HG03378 (cell line): ENCODE results near the gene SOX12.

Experiments used
- ATAC-seq: cut with Tn5 transposase; IDR thresholded peaks from one replicate; pipeline ENCODE4 v1.9.1; 2021; ENCODE audit warnings: mild to moderate bottlenecking, moderate library complexity; ENCODE audit not compliant: unreplicated experiment

The SOX12 gene

GRCh38 chr20:325045-325888, at the start of gene SOX12:
Gene SOX12, plus strand, starts transcription at chr20:325552. Its CDS starts 373 bp downstream, at chr20:325925.
- ATAC-seq = peak; percentile 65

GRCh38 chr20:275791-276190, 49.6 kb upstream of the SOX12 start:
- ATAC-seq = no peak

GRCh38 chr20:276620-277495, 48.5 kb upstream of the SOX12 start:
- no peak for ATAC-seq

GRCh38 chr20:277496-277781, 47.9 kb upstream of the SOX12 start:
- no peak for ATAC-seq

- ATAC-seq = no peak
Observed at GRCh38 chr20:278181-278580, 47.2 kb upstream of the SOX12 start.

- ATAC-seq = no peak
Observed at GRCh38 chr20:278607-279571, 46.5 kb upstream of the SOX12 start.

- ATAC-seq = no peak
Observed at GRCh38 chr20:284172-284571, 41.2 kb upstream of the SOX12 start.

- no peak for ATAC-seq
Observed at GRCh38 chr20:286508-286907, 38.8 kb upstream of the SOX12 start.

GRCh38 chr20:288956-289692, 36.2 kb upstream of the SOX12 start:
- ATAC-seq = no peak

GRCh38 chr20:289693-290083, 35.7 kb upstream of the SOX12 start:
- no peak for ATAC-seq

GRCh38 chr20:290084-290831, 35.1 kb upstream of the SOX12 start, which contains the start of gene C20orf96:
Gene C20orf96, minus strand, starts transcription at chr20:290750. Its CDS starts 140 bp downstream, at chr20:290610.
- ATAC-seq = peak; percentile 54

GRCh38 chr20:294602-295001, 30.8 kb upstream of the SOX12 start:
- ATAC-seq = no peak

GRCh38 chr20:295804-296203, 29.5 kb upstream of the SOX12 start:
- no peak for ATAC-seq

- peak; percentile 54 for ATAC-seq
Observed at GRCh38 chr20:297098-297924, 28.0 kb upstream of the SOX12 start, which contains the start of gene ZCCHC3. Gene ZCCHC3, plus strand, starts transcription at chr20:297570. Its CDS starts 17 bp downstream, at chr20:297587.

- ATAC-seq = no peak
Observed at GRCh38 chr20:297925-298775, 27.2 kb upstream of the SOX12 start.

- ATAC-seq = no peak
Observed at GRCh38 chr20:298776-299391, 26.5 kb upstream of the SOX12 start.

GRCh38 chr20:300345-300990, 24.9 kb upstream of the SOX12 start:
- no peak for ATAC-seq
